K562 (cell line): ENCODE measurements around the gene NDFIP2. TPM values are rescaled to one million over a fixed set of nuclear protein-coding genes. Genes with fewer than 3 reads are reported as not detected.

Experiments used
- ATAC-seq: fragments of 200-7000 bp; cut with Tn5 transposase; 3 replicates; pipeline ENCODE4 v1.9.1; 2020; ENCODE audit warnings: moderate library complexity
- BruUV-seq: library from RNA; stranded (reverse); fragments of 400-500 nt; replicated peaks from 2 replicates; lab custom pipeline; 2021; lab: Mats Ljungman, UMichigan
- CTCF ChIA-PET: fragments of 300-600 bp; formaldehyde crosslinking; extraction: SDS; loops from one replicate; lab custom pipeline; 2021; ENCODE audit warnings: low intra/inter-chr PET ratio; lab: Yijun Ruan, JAX
- POLR2A ChIA-PET: fragments of 300-600, 350-650 bp; sonication (Branson Sonifier 250); formaldehyde crosslinking; extraction: SDS; loops from one replicate; lab custom pipeline; 2021; ENCODE audit warnings: antibody characterized with exemption, inconsistent platforms; lab: Yijun Ruan, JAX
- DNase-seq, 4 experiments: peaks; one replicate each; pipeline versions ENCODE4 v3.0.0 to v3.0.0-alpha.2; 2011 to 2018; ENCODE audit warnings: low spot score in 3 of 4, mixed read lengths in 3 of 4; ENCODE audit errors: extremely low read depth in 1 of 4
- FAIRE-seq: peaks from 2 replicates; lab custom pipeline; 2011; peaks lifted over from hg19 to GRCh38; lab: Jason Lieb, UNC
- H2AFZ ChIP-seq: 2 replicates; pipeline ENCODE4 v1.6.0; 2011; ENCODE audit warnings: low read depth, low read length, control low read depth, inconsistent platforms
- H3K27ac ChIP-seq: fragments of 200-600 bp; 3 replicates; pipeline ENCODE4 v1.8.0; 2011; ENCODE audit warnings: low read depth, mild to moderate bottlenecking, control low read depth, inconsistent platforms, low read length, moderate library complexity, mixed read lengths; ENCODE audit errors: extremely low read depth
- H3K27me3 ChIP-seq, 2 experiments: fragments of 300-600 bp in 1 of 2; 2 replicates in 1 of 2; 3 replicates in 1 of 2; pipeline versions ENCODE4 v1.6.0 to v1.8.0; 2011; ENCODE audit warnings: inconsistent platforms in 2 of 2, low read length in 2 of 2, mild to moderate bottlenecking in 1 of 2, mixed read lengths in 1 of 2, moderate library complexity in 1 of 2; ENCODE audit not compliant: control insufficient read depth in 2 of 2, insufficient read depth in 2 of 2
- H3K36me3 ChIP-seq: fragments of 300-600 bp; 3 replicates; pipeline ENCODE4 v1.8.0; 2011; ENCODE audit warnings: mild to moderate bottlenecking, low read length, inconsistent platforms; ENCODE audit not compliant: control insufficient read depth, insufficient read depth
- H3K4me1 ChIP-seq, 2 experiments: fragments of 200-600 bp in 1 of 2; replicated peaks in 1 of 2; 2 replicates in 1 of 2; 3 replicates in 1 of 2; pipeline versions ENCODE4 v1.5.1 to v1.8.0; 2011; ENCODE audit warnings: inconsistent platforms in 2 of 2, low read length in 2 of 2, mild to moderate bottlenecking in 1 of 2, mixed read lengths in 1 of 2, moderate library complexity in 1 of 2; ENCODE audit not compliant: control insufficient read depth in 2 of 2, insufficient read depth in 2 of 2
- H3K4me2 ChIP-seq: 2 replicates; pipeline ENCODE4 v1.6.1; 2011; ENCODE audit warnings: low read length, control low read depth, inconsistent platforms, mixed read lengths; ENCODE audit not compliant: insufficient read depth
- H3K4me3 ChIP-seq: fragments of 200-600 bp; sonication (generic), shearing (Covaris generic); 2 replicates; pipeline ENCODE4 v1.5.1; 2016; ENCODE audit warnings: control low read depth, inconsistent platforms
- H3K79me2 ChIP-seq: fragments of 200-600 bp; 3 replicates; pipeline ENCODE4 v1.8.0; 2011; ENCODE audit warnings: low read length, inconsistent platforms; ENCODE audit not compliant: control insufficient read depth, insufficient read depth
- H3K9ac ChIP-seq, 2 experiments: 2 replicates each; pipeline versions ENCODE4 v1.6.0 to v1.6.1; 2011; ENCODE audit warnings: low read depth in 2 of 2, low read length in 2 of 2, control low read depth in 1 of 2, inconsistent platforms in 1 of 2, mild to moderate bottlenecking in 1 of 2, mixed read lengths in 1 of 2; ENCODE audit not compliant: insufficient read depth in 1 of 2
- H3K9me1 ChIP-seq: one replicate; pipeline ENCODE4 v1.6.0; 2011; ENCODE audit warnings: inconsistent platforms, mild to moderate bottlenecking, low read length, moderate library complexity; ENCODE audit not compliant: control insufficient read depth, insufficient read depth
- H3K9me3 ChIP-seq: replicated peaks from 2 replicates; pipeline ENCODE4 v1.5.1; 2011; ENCODE audit warnings: low read depth, low read length, inconsistent platforms; ENCODE audit not compliant: control insufficient read depth, insufficient read depth
- H4K20me1 ChIP-seq: replicated peaks from 2 replicates; pipeline ENCODE4 v1.6.1; 2011; ENCODE audit warnings: low read length, inconsistent platforms, mixed read lengths; ENCODE audit not compliant: control insufficient read depth, insufficient read depth
- ASH1L ChIP-seq: fragments of 450-650 bp; IDR thresholded peaks from 2 replicates; pipeline ENCODE4 v1.6.1; 2018; ENCODE audit warnings: borderline replicate concordance, mild to moderate bottlenecking, low read depth; ENCODE audit not compliant: partially characterized antibody
- ATF3 ChIP-seq, 2 experiments: fragments of 450-650 bp in 1 of 2; sonication (generic) in 1 of 2; formaldehyde crosslinking in 1 of 2; IDR thresholded peaks in 1 of 2; conservative IDR thresholded peaks in 1 of 2; 2 replicates each; pipeline versions ENCODE4 v1.6.1 to v1.8.1; 2016 to 2023; ENCODE audit warnings: mild to moderate bottlenecking in 2 of 2, moderate library complexity in 2 of 2, inconsistent platforms in 1 of 2, missing genetic modification reagents in 1 of 2
- E4F1 ChIP-seq: fragments of 250-450 bp; sonication (Bioruptor Pico); IDR thresholded peaks from 2 replicates; pipeline ENCODE4 v1.5.0; 2021; ENCODE audit warnings: mild to moderate bottlenecking, borderline replicate concordance
- GABPA ChIP-seq: fragments of 200-800 bp; sonication (Bioruptor generic); conservative IDR thresholded peaks from 2 replicates; pipeline ENCODE4 v1.6.1; 2016; ENCODE audit warnings: low read depth, missing genetic modification characterization, missing compliant biosample characterization
- MTF1 ChIP-seq: fragments of 250-450 bp; sonication (Bioruptor Pico); IDR thresholded peaks from 2 replicates; pipeline ENCODE4 v1.9.0; 2021; ENCODE audit warnings: moderate library complexity, mild to moderate bottlenecking, inconsistent platforms, borderline replicate concordance
- NR2C2 ChIP-seq, 2 experiments: fragments of 200-800 bp in 1 of 2; sonication (Bioruptor generic) in 1 of 2; sonication (generic) in 1 of 2; formaldehyde crosslinking in 1 of 2; IDR thresholded peaks; 2 replicates each; pipeline versions ENCODE4 v1.6.1 to v1.8.0; 2016 to 2022; ENCODE audit warnings: mild to moderate bottlenecking in 1 of 2, missing compliant biosample characterization in 1 of 2, missing genetic modification characterization in 1 of 2, missing genetic modification reagents in 1 of 2
- NUFIP1 ChIP-seq: fragments of 450-650 bp; IDR thresholded peaks from 2 replicates; pipeline ENCODE4 v1.6.1; 2018; ENCODE audit not compliant: partially characterized antibody
- TCF15 ChIP-seq: fragments of 250-450 bp; sonication (Bioruptor Pico); IDR thresholded peaks from 2 replicates; pipeline ENCODE4 v1.8.0; 2022; ENCODE audit warnings: moderate library complexity, mild to moderate bottlenecking, inconsistent platforms
- ZNF124 ChIP-seq: sonication (generic); formaldehyde crosslinking; IDR thresholded peaks from 2 replicates; pipeline ENCODE4 v1.8.1; 2022; ENCODE audit warnings: missing genetic modification reagents
- ZNF165 ChIP-seq: fragments of 250-450 bp; sonication (Bioruptor Pico); IDR thresholded peaks from 2 replicates; pipeline ENCODE4 v1.4.0; 2020; ENCODE audit warnings: borderline replicate concordance
- ZNF511 ChIP-seq: sonication (generic); formaldehyde crosslinking; IDR thresholded peaks from 2 replicates; pipeline ENCODE4 v1.8.0; 2022; ENCODE audit warnings: mild to moderate bottlenecking, missing genetic modification reagents
- ZNF584 ChIP-seq: fragments of 200-800 bp; sonication (Bioruptor generic); IDR thresholded peaks from 2 replicates; pipeline ENCODE4 v1.6.1; 2016; ENCODE audit warnings: low read depth, mild to moderate bottlenecking, missing genetic modification characterization, missing compliant biosample characterization
- in situ Hi-C: fragments of 300-500 bp; cut with MboI; formaldehyde crosslinking; loops from 4 replicates; pipeline ENCODE4 v1.15.0; 2018; ENCODE audit warnings: inconsistent platforms, mixed read lengths
- intact Hi-C: fragments of 100-400 bp; cut with micrococcal nuclease; formaldehyde crosslinking; loops from 2 replicates; pipeline ENCODE4 v1.14.2; 2022
- polyA plus RNA-seq, 8 experiments: library from polyadenylated mRNA; depleted of rRNA in 4 of 8; stranded (reverse) in 5 of 8; unstranded in 3 of 8; fragments of >200 nt; fragmentation: Nextera tagmentation in 2 of 8; fragmentation: Illumina TruSeq in 1 of 8; extraction: Ambion mirVana in 2 of 8; extraction: Trizol in 1 of 8; gene quantifications; 2 replicates each; pipeline versions ENCODE4 v1.2.1 to v1.2.3, GENCODE V29; 2011 to 2014; ENCODE audit warnings: inconsistent platforms in 1 of 8, missing spikeins in 1 of 8
- total RNA-seq, 7 experiments: library from RNA; depleted of rRNA in 6 of 7; stranded (reverse); fragments of >200 nt in 6 of 7; fragmentation: Illumina TruSeq in 2 of 7; extraction: Trizol in 2 of 7; gene quantifications; 2 replicates each; pipeline versions ENCODE4 v1.2.1 to v1.2.3, GENCODE V29; 2011 to 2021; ENCODE audit warnings: low replicate concordance in 1 of 7

NDFIP2 gene
- total and polyA plus RNA-seq, 9 of the 15 experiments (the other 6 are each of a cell fraction or from before 2014, with no cell fraction given): 13.4 to 54.4 (median 27.8) TPM

GRCh38 chr13:79590394-79590676 lies 109.4 kb downstream of the NDFIP2 start:
- Histone ChIP-seq H3K79me2 (no peaks in the 10 kb centered on the region), H4K20me1 (no peaks in the 10 kb centered on the region)
- in situ Hi-C loops (no loop called here), intact Hi-C loops (no loop called here)
- TF ChIP-seq NR2C2 (CRISPR knock-in tag; IDR thresholded peaks at IDR 0.05) (no peak), NR2C2 (tag; IDR thresholded peaks at IDR 0.05) (no peak)
- TF ChIP-seq, all 486 proteins: peak for 0
- Histone ChIP-seq H3K9ac (no peak overlapping the region), H3K27ac (no peak overlapping the region), H3K4me3 (no peak overlapping the region), H3K9me3 (no peaks in the 10 kb centered on the region), H3K27me3 (no peaks in the 10 kb centered on the region), H3K9me1 (no peaks in the 10 kb centered on the region), H3K4me2 (no peak overlapping the region), H2AFZ (no peak overlapping the region), H3K36me3 (no peaks in the 10 kb centered on the region), H3K4me1 (no peaks in the 10 kb centered on the region)
- DNase-seq (no peak), FAIRE-seq (no peak), ATAC-seq (no peak)
- ChIA-PET CTCF (no interaction called here), POLR2A (no interaction called here)
- no TSS peak for BruUV-seq

- Histone ChIP-seq H3K79me2 (no peaks in the 10 kb centered on the region), H2AFZ (no peak overlapping the region), H3K4me1 (no peaks in the 10 kb centered on the region), H4K20me1 (no peaks in the 10 kb centered on the region), H3K27me3 (no peaks in the 10 kb centered on the region), H3K4me3 (no peak overlapping the region), H3K9ac (no peak overlapping the region), H3K9me1 (no peaks in the 10 kb centered on the region), H3K9me3 (no peaks in the 10 kb centered on the region), H3K4me2 (no peak overlapping the region), H3K27ac (no peak overlapping the region), H3K36me3 (no peaks in the 10 kb centered on the region)
- in situ Hi-C loops: no loop called here
- no TSS peak for BruUV-seq
- FAIRE-seq: no peak
- POLR2A ChIA-PET: no interaction called here
- ATAC-seq: no peak
- intact Hi-C loops: no loop called here
- CTCF ChIA-PET: no interaction called here
- TF ChIP-seq ATF3 (IDR thresholded peaks at IDR 0.05): no peak
- TF ChIP-seq ATF3 (CRISPR knock-in tag; conservative IDR thresholded peaks at IDR 0.05): no peak
- no peak for TF ChIP-seq ZNF165 (CRISPR knock-in tag)
- TF ChIP-seq GABPA: no peak
- TF ChIP-seq MTF1 (CRISPR knock-in tag): no peak
- TF ChIP-seq ZNF511 (CRISPR knock-in tag): no peak
- no peak for TF ChIP-seq NUFIP1
- TF ChIP-seq E4F1: no peak
- no peak for TF ChIP-seq ZNF124 (CRISPR knock-in tag)
- TF ChIP-seq ASH1L: no peak
- TF ChIP-seq ZNF584: no peak
- no peak for TF ChIP-seq TCF15 (CRISPR knock-in tag)
- no peak for DNase-seq
Observed at GRCh38 chr13:79591493-79591892, 110.5 kb downstream of the NDFIP2 start.
